PC-3 (cell line): ENCODE results near the gene ENTREP1. TPM values are rescaled to one million over a fixed set of nuclear protein-coding genes. Genes with fewer than 3 reads are reported as not detected.

Source experiments
- ATAC-seq: fragments of 200-7000 bp; cut with Tn5 transposase; 2 replicates; pipeline ENCODE4 v1.9.1; 2020; ENCODE audit warnings: mild to moderate bottlenecking, moderate library complexity
- BruUV-seq: library from RNA; stranded (reverse); fragments of 400-500 nt; replicated peaks from 2 replicates; lab custom pipeline; 2021; lab: Mats Ljungman, UMichigan
- CTCF ChIA-PET: fragments of 300-600 bp; sonication (Branson Sonifier 250); formaldehyde crosslinking; loops from one replicate; lab custom pipeline; 2022; ENCODE audit warnings: antibody characterized with exemption; lab: Charles Lee
- POLR2A ChIA-PET: fragments of 300-600 bp; sonication (Branson Sonifier 250); formaldehyde crosslinking; loops from one replicate; lab custom pipeline; 2022; ENCODE audit warnings: antibody characterized with exemption; ENCODE audit not compliant: unreplicated experiment; lab: Charles Lee
- DNase-seq: peaks from one replicate; pipeline ENCODE4 v3.0.0-alpha.2; 2015
- H2AFZ ChIP-seq: fragments of 300-600 bp; sonication (generic); 2 replicates; pipeline ENCODE4 v1.6.0; 2016; ENCODE audit warnings: antibody characterized with exemption, low read length
- H3F3A ChIP-seq: fragments of 300-600 bp; sonication (generic); one replicate; pipeline ENCODE4 v1.6.0; 2017; ENCODE audit warnings: antibody characterized with exemption, low read length, control low read depth, mild to moderate bottlenecking; ENCODE audit not compliant: unreplicated experiment
- H3K27ac ChIP-seq: fragments of 300-600 bp; sonication (generic); 2 replicates; pipeline ENCODE4 v1.5.1; 2016; ENCODE audit warnings: mild to moderate bottlenecking, low read length
- H3K27me3 ChIP-seq: fragments of 300-600 bp; sonication (generic); 2 replicates; pipeline ENCODE4 v1.6.1; 2016; ENCODE audit warnings: low read length, mixed read lengths
- H3K36me3 ChIP-seq: fragments of 300-600 bp; sonication (generic); 2 replicates; pipeline ENCODE4 v1.6.1; 2016; ENCODE audit warnings: low read depth, mixed run types, low read length, mixed read lengths
- H3K4me1 ChIP-seq: fragments of 300-600 bp; sonication (generic); 2 replicates; pipeline ENCODE4 v1.5.1; 2016; ENCODE audit warnings: low read length; ENCODE audit not compliant: insufficient read depth
- H3K4me2 ChIP-seq: fragments of 300-600 bp; sonication (generic); 2 replicates; pipeline ENCODE4 v1.6.0; 2016; ENCODE audit warnings: low read length
- H3K4me3 ChIP-seq: fragments of 300-600 bp; sonication (generic); 2 replicates; pipeline ENCODE4 v1.5.1; 2016; ENCODE audit warnings: mild to moderate bottlenecking, low read length, mixed read lengths
- H3K79me2 ChIP-seq: fragments of 300-600 bp; sonication (generic); 2 replicates; pipeline ENCODE4 v1.6.1; 2017; ENCODE audit warnings: low read length, mixed read lengths
- H3K9ac ChIP-seq: fragments of 300-600 bp; sonication (generic); 2 replicates; pipeline ENCODE4 v1.6.0; 2016; ENCODE audit warnings: mild to moderate bottlenecking, low read length
- H3K9me2 ChIP-seq: fragments of 300-600 bp; sonication (generic); replicated peaks from 2 replicates; pipeline ENCODE4 v1.6.1; 2016; ENCODE audit warnings: mixed run types, low read length, mixed read lengths
- H3K9me3 ChIP-seq: fragments of 300-600 bp; sonication (generic); 2 replicates; pipeline ENCODE4 v1.6.1; 2016; ENCODE audit warnings: low read length, mixed read lengths
- H4K20me1 ChIP-seq: fragments of 300-600 bp; sonication (generic); 2 replicates; pipeline ENCODE4 v1.6.1; 2016; ENCODE audit warnings: low read length, mixed read lengths
- EZH2 ChIP-seq: fragments of 300-600 bp; sonication (generic); IDR thresholded peaks from one replicate; pipeline ENCODE4 v1.6.1; 2017; ENCODE audit warnings: antibody characterized with exemption, mild to moderate bottlenecking, low read length; ENCODE audit not compliant: unreplicated experiment
- EZH2phosphoT487 ChIP-seq: fragments of 300-600 bp; sonication (generic); IDR thresholded peaks from 2 replicates; pipeline ENCODE4 v1.6.1; 2018; ENCODE audit warnings: mild to moderate bottlenecking, antibody characterized with exemption, low read length, borderline replicate concordance
- intact Hi-C: fragments of 100-400 bp; cut with micrococcal nuclease; formaldehyde crosslinking; loops from 2 replicates; pipeline ENCODE4 v1.9.0; 2023
- total RNA-seq: library from RNA; depleted of rRNA; stranded (reverse); fragments of >200 nt; gene quantifications from 2 replicates; pipeline ENCODE4 v1.2.3, GENCODE V29; 2014
- TF ChIP-seq, protein P1 (sequence below): fragments of 300-600 bp; sonication (generic); conservative IDR thresholded peaks from 2 replicates; pipeline ENCODE4 v1.5.1; 2017; ENCODE audit warnings: antibody characterized with exemption, low read depth, mild to moderate bottlenecking, low read length

Gene ENTREP1
- total RNA-seq, 1 experiment from 2014 or later = 0.36 TPM

DNA sequence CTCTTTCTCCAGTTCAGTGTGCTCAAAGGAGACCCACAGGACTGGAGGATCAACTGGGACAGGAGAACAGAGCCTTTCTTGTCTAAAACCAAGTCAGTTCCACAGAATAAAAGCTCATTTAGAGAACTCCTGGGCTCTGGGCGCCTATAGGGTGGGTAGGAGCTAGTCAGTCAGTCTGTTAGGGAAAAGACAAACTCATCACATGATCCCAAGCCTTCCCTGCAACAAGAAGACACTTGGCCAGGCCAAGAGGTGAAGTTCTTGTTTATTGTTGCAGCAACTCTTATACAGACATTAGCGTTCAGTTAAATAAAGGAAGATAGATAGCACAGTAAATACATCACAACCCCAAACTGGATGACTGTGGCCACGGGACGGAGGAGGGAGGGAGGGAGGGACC lies 102.3 kb downstream of the ENTREP1 start:
- Histone ChIP-seq H3K4me1 (no peaks in the 10 kb centered on the region), H3K9me3 (no peaks in the 10 kb centered on the region), H3K36me3 (no peaks in the 10 kb centered on the region), H3F3A (no peaks in the 10 kb centered on the region), H3K4me2 (no peak overlapping the region), H2AFZ (no peak overlapping the region), H3K79me2 (no peaks in the 10 kb centered on the region), H3K9me2 (no peaks in the 10 kb centered on the region), H3K4me3 (no peak overlapping the region), H3K27ac (no peak overlapping the region), H3K9ac (no peak overlapping the region), H3K27me3 (peaks cover 11% of the 10 kb centered on the region; the same call in 1 of the 2 replicates), H4K20me1 (no peaks in the 10 kb centered on the region)
- intact Hi-C loops = no loop called here
- CTCF ChIA-PET = no interaction called here
- DNase-seq (no peak), ATAC-seq (no peak)
- POLR2A ChIA-PET = no interaction called here
- TF ChIP-seq, protein P1, sequence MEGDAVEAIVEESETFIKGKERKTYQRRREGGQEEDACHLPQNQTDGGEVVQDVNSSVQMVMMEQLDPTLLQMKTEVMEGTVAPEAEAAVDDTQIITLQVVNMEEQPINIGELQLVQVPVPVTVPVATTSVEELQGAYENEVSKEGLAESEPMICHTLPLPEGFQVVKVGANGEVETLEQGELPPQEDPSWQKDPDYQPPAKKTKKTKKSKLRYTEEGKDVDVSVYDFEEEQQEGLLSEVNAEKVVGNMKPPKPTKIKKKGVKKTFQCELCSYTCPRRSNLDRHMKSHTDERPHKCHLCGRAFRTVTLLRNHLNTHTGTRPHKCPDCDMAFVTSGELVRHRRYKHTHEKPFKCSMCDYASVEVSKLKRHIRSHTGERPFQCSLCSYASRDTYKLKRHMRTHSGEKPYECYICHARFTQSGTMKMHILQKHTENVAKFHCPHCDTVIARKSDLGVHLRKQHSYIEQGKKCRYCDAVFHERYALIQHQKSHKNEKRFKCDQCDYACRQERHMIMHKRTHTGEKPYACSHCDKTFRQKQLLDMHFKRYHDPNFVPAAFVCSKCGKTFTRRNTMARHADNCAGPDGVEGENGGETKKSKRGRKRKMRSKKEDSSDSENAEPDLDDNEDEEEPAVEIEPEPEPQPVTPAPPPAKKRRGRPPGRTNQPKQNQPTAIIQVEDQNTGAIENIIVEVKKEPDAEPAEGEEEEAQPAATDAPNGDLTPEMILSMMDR = no peak
- no peak for TF ChIP-seq EZH2
- TF ChIP-seq EZH2phosphoT487 = no peak
- no TSS peak for BruUV-seq

DNA sequence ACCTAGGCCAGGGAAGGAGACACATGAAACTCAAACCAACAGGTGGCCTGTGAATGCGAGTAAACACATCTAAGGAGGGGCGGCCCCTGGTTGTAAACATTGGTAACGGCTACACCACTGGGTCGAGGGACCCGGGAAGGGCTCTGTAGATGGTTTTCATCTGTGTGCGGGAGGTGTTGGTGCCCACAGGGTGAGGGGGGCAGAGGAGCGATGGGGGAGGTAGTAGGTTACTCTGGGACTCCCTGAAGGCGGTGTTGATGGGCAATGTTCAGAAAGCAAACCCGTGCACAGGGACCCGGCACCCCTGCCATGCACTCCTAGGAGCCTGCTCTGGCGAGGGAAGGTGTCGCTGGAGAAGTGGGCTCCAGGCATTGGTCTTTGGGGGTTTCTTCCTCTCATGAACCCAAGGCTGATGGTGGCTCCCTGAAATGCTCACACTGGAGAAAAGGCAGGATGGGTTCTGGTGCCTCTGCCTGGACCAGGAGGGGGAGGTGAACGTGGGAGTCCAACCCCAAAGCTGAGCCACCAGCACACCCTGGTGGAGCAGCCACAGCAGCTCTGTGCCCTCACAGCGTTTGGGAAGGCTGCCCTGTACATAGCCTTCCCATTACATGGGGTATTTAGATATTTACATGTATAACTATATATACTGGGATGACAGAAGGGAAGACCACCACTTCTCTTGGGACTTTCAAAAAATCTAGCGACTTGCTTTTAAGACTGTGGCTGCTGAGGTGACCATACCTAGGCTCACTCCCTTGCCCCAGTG lies 103.2 kb downstream of the ENTREP1 start:
- H3K4me1 ChIP-seq = no peaks in the 10 kb centered on the region
- H3F3A ChIP-seq = no peaks in the 10 kb centered on the region
- BruUV-seq = no TSS peak
- TF ChIP-seq EZH2 (no peak), EZH2phosphoT487 (no peak)
- TF ChIP-seq, protein P1 = no peak
- no peaks in the 10 kb centered on the region for H3K36me3 ChIP-seq
- H4K20me1 ChIP-seq = no peaks in the 10 kb centered on the region
- no peaks in the 10 kb centered on the region for H3K9me2 ChIP-seq
- DNase-seq (no peak), ATAC-seq (no peak)
- H3K4me3 ChIP-seq = no peak overlapping the region
- no peak overlapping the region for H3K9ac ChIP-seq
- H3K4me2 ChIP-seq = no peak overlapping the region
- no peaks in the 10 kb centered on the region for H3K9me3 ChIP-seq
- intact Hi-C loops = no loop called here
- no peaks in the 10 kb centered on the region for H3K79me2 ChIP-seq
- POLR2A ChIA-PET = no interaction called here
- H3K27ac ChIP-seq = no peak overlapping the region
- no peak overlapping the region for H2AFZ ChIP-seq
- CTCF ChIA-PET = no interaction called here
- H3K27me3 ChIP-seq = peaks cover 11% of the 10 kb centered on the region; the same call in 1 of the 2 replicates

DNA sequence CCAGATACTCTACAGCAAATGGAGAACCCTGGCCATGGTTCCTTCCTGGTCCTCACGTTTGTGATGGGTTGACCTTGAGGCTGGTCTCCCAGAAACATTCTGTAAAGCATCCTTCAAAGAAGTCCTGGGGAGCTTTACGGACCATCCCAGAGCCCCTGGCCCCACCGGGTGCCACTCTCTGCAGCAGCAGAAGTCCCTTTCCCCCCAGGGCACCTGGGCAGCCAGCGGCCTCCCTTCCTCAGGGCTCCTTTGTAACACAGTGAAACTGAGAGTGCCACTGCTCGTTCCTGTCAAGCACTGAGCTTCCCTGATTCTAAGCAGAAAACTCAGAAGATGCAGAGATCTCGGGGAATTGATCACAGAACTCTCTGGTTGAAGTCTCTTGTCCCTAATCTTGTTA lies 104.3 kb downstream of the ENTREP1 start:
- ATAC-seq (no peak), DNase-seq (no peak)
- Histone ChIP-seq H4K20me1 (no peaks in the 10 kb centered on the region), H3K4me3 (no peak overlapping the region), H3K9ac (no peak overlapping the region), H3K27ac (no peak overlapping the region), H3K4me1 (no peaks in the 10 kb centered on the region), H3K9me3 (no peaks in the 10 kb centered on the region), H3K4me2 (no peak overlapping the region), H3K27me3 (peaks cover 11% of the 10 kb centered on the region; the same call in 1 of the 2 replicates), H3K9me2 (no peaks in the 10 kb centered on the region), H3K79me2 (no peaks in the 10 kb centered on the region), H3K36me3 (no peaks in the 10 kb centered on the region), H2AFZ (no peak overlapping the region), H3F3A (no peaks in the 10 kb centered on the region)
- CTCF ChIA-PET = no interaction called here
- TF ChIP-seq EZH2 (no peak), EZH2phosphoT487 (no peak)
- TF ChIP-seq, protein P1 = no peak
- intact Hi-C loops = no loop called here
- no TSS peak for BruUV-seq
- POLR2A ChIA-PET = no interaction called here
